Fibroblast of the aortic adventitia (primary cell): ENCODE measurements around the gene RUSC1. TPM values are rescaled to one million over a fixed set of nuclear protein-coding genes. Genes with fewer than 3 reads are reported as not detected.
"Not testable (repeated sequence)": the region's sequence is repeated elsewhere in the genome, so short reads cannot be mapped to it uniquely, and the experiment has no call there.

Source experiments
- DNase-seq: peaks from one replicate; pipeline ENCODE4 v3.0.0-alpha.2; 2010; ENCODE audit warnings: low read depth
- H3K4me3 ChIP-seq: 2 replicates; pipeline ENCODE4 v1.5.1; 2011; ENCODE audit warnings: low read depth, mild to moderate bottlenecking, control low read depth, low read length, moderate library complexity
- total RNA-seq: library from RNA; depleted of rRNA; stranded (reverse); fragments of >200 nt; gene quantifications from 2 replicates; pipeline ENCODE4 v1.2.3, GENCODE V29; 2012; ENCODE audit warnings: low replicate concordance
- TF ChIP-seq, protein P1 (sequence below): IDR thresholded peaks from 2 replicates; pipeline ENCODE4 v1.5.1; 2011; ENCODE audit warnings: mild to moderate bottlenecking, low read length, control low read depth, inconsistent platforms; ENCODE audit not compliant: insufficient read depth

Gene RUSC1
- total RNA-seq, 1 donor: 23.0 TPM

DNA sequence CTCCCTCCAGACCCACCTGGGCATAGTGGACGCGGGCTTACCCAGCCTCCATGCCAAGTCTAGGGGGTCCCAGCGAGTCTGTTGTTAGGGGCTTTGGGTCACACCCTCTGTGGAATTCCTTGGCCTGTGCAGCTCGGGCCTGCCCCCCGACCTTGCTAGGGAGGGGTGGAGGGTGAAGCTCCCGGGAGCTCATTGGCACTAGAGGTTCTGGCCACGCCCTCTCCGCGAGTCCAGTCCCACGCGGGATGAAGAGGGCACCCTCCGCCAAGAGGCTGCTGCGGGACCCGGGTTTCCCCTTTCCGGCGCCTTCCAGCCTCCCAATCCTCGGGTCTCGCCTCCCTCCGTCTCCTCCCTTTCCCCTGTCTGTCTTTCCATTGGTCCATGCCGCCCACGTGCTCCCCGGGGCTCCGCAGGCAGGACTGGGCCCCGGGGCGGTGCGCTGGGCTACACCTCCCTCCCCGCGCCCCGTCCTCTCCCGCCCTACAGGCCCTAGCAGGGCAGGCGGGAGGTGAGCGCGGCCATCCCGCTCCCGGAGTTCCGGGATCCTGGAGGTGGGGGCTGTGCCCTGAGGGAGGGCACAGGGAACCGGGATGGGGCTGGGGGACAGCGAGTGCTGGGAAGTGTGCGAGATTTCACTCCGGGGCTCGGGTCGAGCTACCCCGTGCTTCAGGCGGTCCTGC, 3.5 kb downstream of the RUSC1 start:
- peak overlapping the region; percentile 93 for H3K4me3 ChIP-seq
- DNase-seq: peak; percentile 96
- TF ChIP-seq, protein P1, sequence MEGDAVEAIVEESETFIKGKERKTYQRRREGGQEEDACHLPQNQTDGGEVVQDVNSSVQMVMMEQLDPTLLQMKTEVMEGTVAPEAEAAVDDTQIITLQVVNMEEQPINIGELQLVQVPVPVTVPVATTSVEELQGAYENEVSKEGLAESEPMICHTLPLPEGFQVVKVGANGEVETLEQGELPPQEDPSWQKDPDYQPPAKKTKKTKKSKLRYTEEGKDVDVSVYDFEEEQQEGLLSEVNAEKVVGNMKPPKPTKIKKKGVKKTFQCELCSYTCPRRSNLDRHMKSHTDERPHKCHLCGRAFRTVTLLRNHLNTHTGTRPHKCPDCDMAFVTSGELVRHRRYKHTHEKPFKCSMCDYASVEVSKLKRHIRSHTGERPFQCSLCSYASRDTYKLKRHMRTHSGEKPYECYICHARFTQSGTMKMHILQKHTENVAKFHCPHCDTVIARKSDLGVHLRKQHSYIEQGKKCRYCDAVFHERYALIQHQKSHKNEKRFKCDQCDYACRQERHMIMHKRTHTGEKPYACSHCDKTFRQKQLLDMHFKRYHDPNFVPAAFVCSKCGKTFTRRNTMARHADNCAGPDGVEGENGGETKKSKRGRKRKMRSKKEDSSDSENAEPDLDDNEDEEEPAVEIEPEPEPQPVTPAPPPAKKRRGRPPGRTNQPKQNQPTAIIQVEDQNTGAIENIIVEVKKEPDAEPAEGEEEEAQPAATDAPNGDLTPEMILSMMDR: no peak

DNA sequence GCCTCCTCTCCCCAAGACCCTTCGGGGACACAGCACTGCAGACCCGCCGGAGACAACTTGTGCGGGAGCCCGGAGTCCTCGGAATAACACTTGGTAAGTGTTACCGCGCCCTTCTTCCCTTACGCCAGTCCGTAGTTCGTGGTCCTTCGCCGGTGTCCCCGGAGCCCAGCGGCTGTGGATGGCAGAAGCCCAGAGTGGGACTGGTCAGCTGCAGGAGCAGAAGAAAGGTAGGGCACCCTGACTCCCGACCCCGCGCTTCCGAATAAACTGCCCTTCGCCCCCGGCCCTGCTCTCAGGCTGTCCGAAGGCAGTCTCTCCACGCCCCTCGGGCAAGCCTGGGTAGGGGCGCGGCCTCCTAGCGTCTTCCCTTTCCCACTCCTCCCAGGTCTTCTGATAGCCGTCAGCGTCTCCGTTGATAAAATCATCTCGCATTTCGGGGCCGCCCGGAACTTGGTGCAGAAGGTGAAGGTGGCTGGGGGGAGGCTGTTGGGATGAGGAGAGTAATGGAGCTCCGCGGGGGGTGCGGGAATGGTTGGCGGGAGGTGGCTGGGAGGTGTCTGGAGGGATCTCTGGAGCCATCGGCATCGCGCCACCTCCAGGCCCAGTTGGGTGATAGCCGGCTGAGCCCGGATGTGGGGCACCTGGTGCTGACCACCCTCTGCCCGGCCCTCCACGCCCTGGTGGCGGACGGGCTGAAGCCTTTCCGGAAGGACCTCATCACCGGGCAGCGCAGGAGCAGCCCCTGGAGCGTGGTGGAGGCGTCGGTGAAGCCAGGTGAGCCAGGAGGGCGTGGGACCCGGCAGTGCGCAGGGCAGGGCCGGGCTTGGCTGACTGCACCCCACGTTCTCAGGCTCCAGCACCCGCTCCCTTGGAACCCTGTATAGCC, 4.3 kb downstream of the RUSC1 start:
- TF ChIP-seq, protein P1: peak; percentile 53

DNA sequence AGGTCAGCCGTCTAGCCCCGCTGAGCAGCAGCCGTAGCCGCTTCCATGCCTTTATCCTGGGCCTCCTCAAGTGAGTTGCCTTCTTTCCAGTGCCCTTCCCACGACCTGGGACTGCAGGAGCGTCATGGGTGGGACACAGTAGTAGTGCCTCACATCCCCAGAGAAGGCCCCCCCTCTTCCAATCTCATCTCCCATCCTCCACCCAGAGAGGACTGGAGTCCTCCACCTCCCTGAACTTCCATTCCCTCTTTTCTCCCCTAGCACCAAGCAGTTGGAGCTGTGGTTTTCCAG, 4.9 kb downstream of the RUSC1 start:
- TF ChIP-seq, protein P1: no peak
- no peak for DNase-seq
- peak overlapping the region; percentile 93 for H3K4me3 ChIP-seq

More for the DNA sequence above, 4.3 kb downstream of the RUSC1 start:
- peak; percentile 24 for DNase-seq
- H3K4me3 ChIP-seq: peak overlapping the region; percentile 93

DNA sequence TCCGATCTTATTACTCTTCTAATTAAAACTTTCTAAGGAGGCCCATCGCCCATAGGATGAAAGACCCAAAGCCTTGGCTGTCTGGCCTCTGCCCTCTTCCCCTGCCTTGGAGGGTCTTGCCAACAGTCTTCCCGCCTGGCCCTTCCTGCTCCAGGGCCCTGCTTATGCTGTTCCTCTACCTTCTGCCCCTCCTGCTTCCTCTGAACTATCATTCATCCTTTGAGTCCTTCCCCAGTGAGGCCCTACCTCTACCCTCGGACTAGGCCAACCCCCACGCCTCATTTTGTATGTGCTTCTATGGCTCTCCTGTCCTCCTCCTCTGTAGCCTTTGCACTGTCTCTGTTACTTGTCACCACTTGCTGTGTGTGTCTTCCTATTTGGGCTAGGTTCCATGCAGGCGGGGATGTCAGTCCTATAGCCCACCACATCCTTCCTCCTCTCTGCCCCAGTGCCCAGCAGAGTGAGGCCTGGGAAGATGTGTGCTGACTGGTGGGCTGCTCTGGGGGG, 5.4 kb downstream of the RUSC1 start:
- H3K4me3 ChIP-seq: peak overlapping the region; percentile 9
- DNase-seq: no peak
- TF ChIP-seq, protein P1: no peak

DNA sequence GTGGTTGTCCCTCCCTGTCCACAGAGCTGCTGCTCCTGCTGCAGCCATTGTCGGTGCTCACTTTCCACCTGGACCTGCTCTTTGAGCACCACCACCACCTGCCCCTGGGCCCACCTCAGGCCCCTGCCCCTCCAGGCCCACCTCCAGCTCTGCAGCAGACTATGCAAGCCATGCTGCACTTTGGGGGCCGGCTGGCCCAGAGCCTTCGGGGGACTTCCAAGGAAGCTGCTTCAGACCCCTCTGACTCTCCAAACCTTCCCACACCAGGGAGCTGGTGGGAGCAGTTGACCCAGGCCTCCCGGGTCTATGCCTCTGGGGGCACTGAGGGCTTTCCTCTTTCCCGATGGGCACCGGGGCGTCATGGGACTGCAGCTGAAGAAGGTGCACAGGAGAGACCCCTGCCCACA, 5.9 kb downstream of the RUSC1 start:
- TF ChIP-seq, protein P1: no peak
- DNase-seq: no peak
- H3K4me3 ChIP-seq: no peak overlapping the region

DNA sequence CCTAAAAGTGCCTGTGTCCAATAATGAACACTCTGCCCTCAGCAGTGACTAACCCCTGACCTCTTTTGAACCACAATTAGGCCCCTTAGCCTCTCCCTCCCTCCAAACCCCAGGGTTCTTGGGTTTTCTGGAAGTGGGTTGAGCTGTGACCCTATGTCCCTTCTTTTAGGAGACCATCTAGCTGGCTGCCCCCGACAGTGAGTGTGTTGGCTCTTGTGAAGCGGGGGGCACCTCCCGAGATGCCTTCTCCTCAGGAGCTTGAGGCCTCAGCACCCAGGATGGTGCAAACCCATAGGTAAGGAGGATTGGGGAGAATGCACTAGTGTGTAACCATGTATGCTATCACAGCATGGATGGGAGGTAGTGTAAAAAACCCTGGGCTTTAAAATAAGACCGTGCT, 7.3 kb downstream of the RUSC1 start:
- H3K4me3 ChIP-seq: no peak overlapping the region
- DNase-seq: no peak
- TF ChIP-seq, protein P1: no peak

DNA sequence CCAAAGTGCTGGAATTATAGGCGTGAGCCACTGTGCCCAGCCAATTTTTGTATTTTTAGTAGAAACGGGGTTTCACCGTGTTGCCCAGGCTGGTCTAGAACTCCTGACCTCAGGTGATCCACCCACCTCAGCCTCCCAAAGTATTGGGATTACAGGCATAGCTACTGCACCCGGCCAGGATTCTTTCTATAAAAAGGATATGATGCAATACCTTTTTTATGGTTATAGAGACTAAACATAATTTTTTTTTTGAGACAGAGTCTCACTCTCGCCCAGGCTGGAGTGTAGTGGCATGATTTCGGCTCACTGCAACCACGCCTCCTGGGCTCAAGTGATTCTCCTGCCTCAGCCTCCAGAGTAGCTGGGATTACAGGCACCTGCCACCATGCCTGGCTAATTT, 8.2 kb downstream of the RUSC1 start:
- DNase-seq, H3K4me3 ChIP-seq: not testable (repeated sequence)
